Gastroesophageal sphincter (tissue), 4 donors: ENCODE results near the gene HBS1L. TPM values are rescaled to one million over a fixed set of nuclear protein-coding genes. Genes with fewer than 3 reads are reported as not detected.

Experiments
- ATAC-seq: fragments of 150-250 bp; one replicate; pipeline ENCODE4 v1.9.1; 2016; ENCODE audit warnings: mild to moderate bottlenecking, moderate library complexity
- H3K27ac ChIP-seq, 4 donors: fragments of 200-600 bp; sonication (generic) in 3 of 4; 1 replicate in 3 of 4; 2 replicates in 1 of 4; pipeline ENCODE4 v1.5.1; 2016 to 2019
- H3K27me3 ChIP-seq: fragments of 200-600 bp; sonication (generic); one replicate; pipeline ENCODE4 v1.5.1; 2019
- H3K36me3 ChIP-seq, 2 donors: fragments of 200-600 bp; sonication (generic); one replicate each; pipeline ENCODE4 v1.5.1; 2019; ENCODE audit warnings: control low read depth in 1 of 2
- H3K4me1 ChIP-seq, 3 donors: fragments of 200-600 bp; sonication (generic); 1 replicate in 2 of 3; 2 replicates in 1 of 3; pipeline ENCODE4 v1.5.1; 2016 to 2019; ENCODE audit warnings: control low read depth in 2 of 3
- H3K4me3 ChIP-seq, 2 donors: fragments of 200-600 bp; sonication (generic); one replicate each; pipeline ENCODE4 v1.5.1; 2019; ENCODE audit warnings: mild to moderate bottlenecking in 1 of 2, moderate library complexity in 1 of 2
- H3K9me3 ChIP-seq, 3 donors: fragments of 200-600 bp; sonication (generic); one replicate each; pipeline ENCODE4 v1.5.1; 2017 to 2019; ENCODE audit warnings: control low read depth in 2 of 3
- EP300 ChIP-seq: sonication (generic); formaldehyde crosslinking; IDR thresholded peaks from one replicate; pipeline ENCODE4 v1.6.1; 2017; ENCODE audit warnings: antibody characterized with exemption, mild to moderate bottlenecking
- POLR2A ChIP-seq, 2 donors: fragments of 450-650 bp; IDR thresholded peaks; one replicate each; pipeline ENCODE4 v1.6.1; 2017; ENCODE audit warnings: antibody characterized with exemption in 2 of 2, mild to moderate bottlenecking in 2 of 2, moderate library complexity in 1 of 2
- POLR2AphosphoS5 ChIP-seq: sonication (generic); formaldehyde crosslinking; IDR thresholded peaks from one replicate; pipeline ENCODE4 v1.6.1; 2017; ENCODE audit warnings: antibody characterized with exemption
- WGBS, 2 donors: methylation state at CpG; one replicate each; pipeline ENCODE4 v1.1.5; 2018; ENCODE audit warnings: low coverage in 1 of 2; 5-methylcytosine and 5-hydroxymethylcytosine counted together
- total RNA-seq, 4 donors: library from RNA; depleted of rRNA; stranded (reverse); fragments of >200 nt; gene quantifications; one replicate each; pipeline ENCODE4 v1.1.0, GENCODE V29; 2016
- TF ChIP-seq, protein P1 (sequence below), 4 experiments: fragments of 200-600 bp in 2 of 4; fragments of 450-650 bp in 2 of 4; sonication (generic) in 1 of 4; IDR thresholded peaks; one replicate each; pipeline ENCODE4 v1.5.1; 2017 to 2019; ENCODE audit warnings: antibody characterized with exemption in 4 of 4, mild to moderate bottlenecking in 2 of 4, moderate library complexity in 2 of 4

HBS1L gene
- total RNA-seq, 4 donors from 2014 or later = 56.5 to 159 (median 67.6) TPM

DNA sequence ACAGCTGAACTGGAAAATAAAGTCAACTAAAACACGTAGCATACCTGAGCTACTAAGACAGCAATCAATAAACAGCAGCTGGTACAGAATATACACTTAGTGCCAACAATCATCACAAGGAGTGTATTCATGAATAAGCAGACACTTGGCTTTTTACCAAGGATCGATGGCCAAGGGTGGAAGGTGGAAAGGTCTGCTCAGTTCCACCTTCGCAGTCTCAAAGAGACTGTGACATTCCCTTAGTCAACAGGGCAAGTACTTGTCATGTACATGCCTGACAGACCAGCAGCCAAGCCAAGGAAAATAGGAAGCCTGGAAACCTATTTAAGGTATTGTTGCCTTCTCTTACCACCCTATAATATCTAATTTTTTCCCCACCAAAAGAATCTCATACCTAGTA, 21.4 kb downstream of the HBS1L start:
- Histone ChIP-seq H3K36me3 (peaks cover 0 to 49% of the 10 kb centered on the region in 2 donors), H3K27me3 (no peaks in the 10 kb centered on the region), H3K9me3 (no peaks in the 10 kb centered on the region), H3K27ac (no peak overlapping the region), H3K4me3 (no peak overlapping the region), H3K4me1 (no peaks in the 10 kb centered on the region)
- TF ChIP-seq POLR2A (IDR thresholded peaks at IDR 0.05) (no peak), EP300 (no peak), POLR2AphosphoS5 (no peak)
- TF ChIP-seq, protein P1, sequence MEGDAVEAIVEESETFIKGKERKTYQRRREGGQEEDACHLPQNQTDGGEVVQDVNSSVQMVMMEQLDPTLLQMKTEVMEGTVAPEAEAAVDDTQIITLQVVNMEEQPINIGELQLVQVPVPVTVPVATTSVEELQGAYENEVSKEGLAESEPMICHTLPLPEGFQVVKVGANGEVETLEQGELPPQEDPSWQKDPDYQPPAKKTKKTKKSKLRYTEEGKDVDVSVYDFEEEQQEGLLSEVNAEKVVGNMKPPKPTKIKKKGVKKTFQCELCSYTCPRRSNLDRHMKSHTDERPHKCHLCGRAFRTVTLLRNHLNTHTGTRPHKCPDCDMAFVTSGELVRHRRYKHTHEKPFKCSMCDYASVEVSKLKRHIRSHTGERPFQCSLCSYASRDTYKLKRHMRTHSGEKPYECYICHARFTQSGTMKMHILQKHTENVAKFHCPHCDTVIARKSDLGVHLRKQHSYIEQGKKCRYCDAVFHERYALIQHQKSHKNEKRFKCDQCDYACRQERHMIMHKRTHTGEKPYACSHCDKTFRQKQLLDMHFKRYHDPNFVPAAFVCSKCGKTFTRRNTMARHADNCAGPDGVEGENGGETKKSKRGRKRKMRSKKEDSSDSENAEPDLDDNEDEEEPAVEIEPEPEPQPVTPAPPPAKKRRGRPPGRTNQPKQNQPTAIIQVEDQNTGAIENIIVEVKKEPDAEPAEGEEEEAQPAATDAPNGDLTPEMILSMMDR (IDR thresholded peaks at IDR 0.05) = no peak
- 73 to 84% methylated on average over 3 of the region's 3 CpGs for WGBS, 2 donors
- no peak for ATAC-seq

DNA sequence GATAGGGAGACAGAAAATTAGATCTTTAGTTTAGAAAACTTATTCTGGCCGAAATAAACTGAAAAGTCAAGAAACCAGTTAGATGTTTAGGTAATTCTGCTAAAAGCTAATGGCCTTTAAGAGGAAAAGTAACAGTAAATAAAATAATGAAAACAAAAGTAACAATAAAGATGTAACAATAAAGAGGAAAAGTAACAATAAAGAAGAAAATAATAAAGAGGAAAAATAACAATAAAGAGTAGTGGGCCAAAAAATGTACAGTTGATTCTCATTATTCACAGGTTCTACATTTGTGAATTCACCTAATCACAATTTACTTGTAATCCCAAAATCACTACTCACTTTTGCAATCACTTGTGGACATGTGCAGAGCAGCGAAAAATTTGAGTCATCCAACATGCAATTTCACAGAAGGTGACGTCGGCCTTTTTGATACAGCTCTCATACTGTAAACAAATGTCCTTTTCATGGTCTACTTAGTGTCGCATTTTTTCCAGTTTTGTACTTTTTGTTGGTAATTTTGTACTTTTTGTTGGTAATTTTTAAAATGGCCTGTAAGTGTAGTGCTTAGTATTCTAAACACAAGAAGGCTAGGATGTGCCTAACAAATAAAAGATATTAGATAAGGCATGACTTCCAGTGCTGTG, 24.0 kb downstream of the HBS1L start:
- H3K9me3 ChIP-seq = no peaks in the 10 kb centered on the region
- H3K27me3 ChIP-seq = no peaks in the 10 kb centered on the region
- H3K4me1 ChIP-seq = peaks cover 0 to 5% (median 0%) of the 10 kb centered on the region in 3 donors
- H3K4me3 ChIP-seq = no peak overlapping the region
- no peak for ATAC-seq
- TF ChIP-seq EP300 = no peak
- no peak for TF ChIP-seq POLR2A (IDR thresholded peaks at IDR 0.05)
- TF ChIP-seq, protein P1 (IDR thresholded peaks at IDR 0.05) = no peak
- H3K27ac ChIP-seq = no peak overlapping the region
- WGBS, 2 donors = 59 to 72% methylated on average over 4 to 5 of the region's 5 CpGs
- H3K36me3 ChIP-seq = peaks cover 0 to 28% of the 10 kb centered on the region in 2 donors

DNA sequence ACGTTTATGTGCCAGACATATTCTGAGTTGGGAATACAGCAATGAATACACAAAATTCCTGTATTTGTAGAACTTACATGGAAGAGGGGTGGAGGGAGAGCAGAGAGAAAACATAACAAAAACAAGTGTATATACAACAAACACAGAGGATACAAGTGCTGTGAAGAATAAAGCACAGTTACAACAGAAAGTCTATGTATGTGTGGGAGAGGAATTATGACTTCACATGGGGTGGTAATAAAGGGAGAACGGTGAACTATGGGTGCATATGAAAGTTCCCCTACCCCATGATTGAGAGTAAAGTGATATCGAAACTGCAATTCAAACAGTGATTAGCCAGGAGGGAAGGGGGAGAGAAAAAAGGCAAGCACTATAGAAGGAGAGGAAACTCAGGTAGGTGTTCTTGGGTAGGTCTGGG, 24.6 kb downstream of the HBS1L start:
- ATAC-seq = no peak
- Histone ChIP-seq H3K36me3 (peaks cover 0 to 24% of the 10 kb centered on the region in 2 donors), H3K9me3 (no peaks in the 10 kb centered on the region), H3K27ac (no peak overlapping the region), H3K4me3 (no peak overlapping the region), H3K27me3 (no peaks in the 10 kb centered on the region), H3K4me1 (peaks cover 0 to 5% (median 0%) of the 10 kb centered on the region in 3 donors)
- 65 to 72% methylated on average over 3 of the region's 3 CpGs for WGBS, 2 donors
- TF ChIP-seq EP300 (no peak), POLR2AphosphoS5 (no peak), POLR2A (IDR thresholded peaks at IDR 0.05) (no peak)
- TF ChIP-seq, protein P1 (IDR thresholded peaks at IDR 0.05) = no peak

DNA sequence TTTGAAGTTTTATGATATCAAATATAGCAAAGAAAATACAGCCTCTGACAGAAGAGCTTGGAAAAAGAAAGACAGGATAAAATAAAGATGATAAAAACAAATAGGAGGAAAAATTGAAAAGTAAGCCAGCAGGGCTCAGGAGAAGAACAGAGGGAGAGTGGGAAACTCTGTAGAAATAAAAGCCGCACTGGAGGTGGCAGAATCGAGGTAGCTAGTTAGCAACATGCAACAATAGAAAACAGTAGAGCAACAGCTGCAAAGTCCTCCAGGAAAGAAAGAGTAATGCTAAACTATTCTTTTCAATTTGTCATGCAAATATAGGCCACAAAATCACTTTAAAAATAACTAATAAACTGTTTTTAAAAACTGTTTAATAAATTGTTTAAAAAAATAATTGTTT, 28.8 kb downstream of the HBS1L start:
- Histone ChIP-seq H3K4me1 (peaks cover 0 to 5% (median 0%) of the 10 kb centered on the region in 3 donors), H3K4me3 (no peak overlapping the region), H3K36me3 (peaks cover 0 to 2% of the 10 kb centered on the region in 2 donors), H3K27ac (no peak overlapping the region), H3K9me3 (no peaks in the 10 kb centered on the region), H3K27me3 (no peaks in the 10 kb centered on the region)
- no peak for ATAC-seq
- TF ChIP-seq POLR2A (IDR thresholded peaks at IDR 0.05) = no peak
- TF ChIP-seq EP300 = no peak
- TF ChIP-seq, protein P1 (IDR thresholded peaks at IDR 0.05) = no peak
- no peak for TF ChIP-seq POLR2AphosphoS5
- WGBS, 2 donors = 81 to 94% methylated on average over 2 of the region's 2 CpGs

DNA sequence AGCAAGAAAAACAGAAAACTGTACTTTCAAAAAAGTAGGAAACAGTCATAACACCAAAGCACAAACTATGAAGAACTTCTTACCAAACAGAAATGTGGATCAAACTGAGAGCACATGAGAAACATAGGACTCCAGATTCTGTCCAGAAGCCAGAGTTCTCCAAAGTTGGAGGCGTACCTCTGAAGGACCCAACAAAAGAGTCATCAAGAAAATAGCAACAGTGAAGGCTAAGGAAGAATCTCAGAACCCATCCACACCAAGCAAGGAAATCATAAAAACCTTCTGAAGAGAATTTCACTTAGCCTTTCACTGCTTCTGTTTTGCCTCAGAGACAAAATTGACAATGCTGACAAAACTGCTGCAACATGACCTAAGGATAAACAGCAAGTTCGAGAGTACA, 29.4 kb downstream of the HBS1L start:
- Histone ChIP-seq H3K4me1 (peaks cover 0 to 5% (median 0%) of the 10 kb centered on the region in 3 donors), H3K9me3 (no peaks in the 10 kb centered on the region), H3K27me3 (no peaks in the 10 kb centered on the region), H3K36me3 (no peaks in the 10 kb centered on the region), H3K27ac (no peak overlapping the region), H3K4me3 (no peak overlapping the region)
- 94 to 100% methylated on average over 2 of the region's 2 CpGs for WGBS, 2 donors
- TF ChIP-seq, protein P1 (IDR thresholded peaks at IDR 0.05) = no peak
- TF ChIP-seq EP300 = no peak
- no peak for TF ChIP-seq POLR2AphosphoS5
- no peak for TF ChIP-seq POLR2A (IDR thresholded peaks at IDR 0.05)
- no peak for ATAC-seq
